Esophagus muscularis mucosa (tissue), 4 donors: ENCODE data around the gene ARPC1A. TPM values are rescaled to one million over a fixed set of nuclear protein-coding genes. Genes with fewer than 3 reads are reported as not detected.
A peak's percentile ranks its signal among the peaks of the same experiment; 100 is the strongest.

Experiments used
- DNase-seq: peaks from one replicate; pipeline ENCODE4 v3.0.0-alpha.2; 2017; ENCODE audit errors: extremely low spot score
- H3K27ac ChIP-seq, 4 donors: fragments of 200-600 bp; sonication (generic); replicated peaks in 1 of 4; 1 replicate in 3 of 4; 2 replicates in 1 of 4; pipeline ENCODE4 v1.5.1; 2016 to 2019; ENCODE audit warnings: mild to moderate bottlenecking in 1 of 4
- H3K27me3 ChIP-seq, 4 donors: fragments of 200-600 bp; sonication (generic); one replicate each; pipeline versions ENCODE4 v1.5.1 to v1.6.0; 2016 to 2019
- H3K36me3 ChIP-seq, 4 donors: fragments of 200-600 bp; sonication (generic); one replicate each; pipeline ENCODE4 v1.5.1; 2016 to 2019
- H3K4me1 ChIP-seq, 4 donors: fragments of 200-600 bp; sonication (generic); one replicate each; pipeline ENCODE4 v1.5.1; 2016 to 2019
- H3K4me3 ChIP-seq, 4 donors: fragments of 200-600 bp; sonication (generic); 1 replicate in 2 of 4; 2 replicates in 2 of 4; pipeline ENCODE4 v1.5.1; 2016 to 2019; ENCODE audit warnings: mild to moderate bottlenecking in 4 of 4, moderate library complexity in 1 of 4
- H3K9me3 ChIP-seq, 4 donors: fragments of 200-600 bp; sonication (generic); 1 replicate in 3 of 4; 2 replicates in 1 of 4; pipeline ENCODE4 v1.5.1; 2016 to 2019
- CTCF ChIP-seq, 3 experiments: fragments of 200-600 bp in 2 of 3; fragments of 450-650 bp in 1 of 3; sonication (generic) in 2 of 3; IDR thresholded peaks; one replicate each; pipeline ENCODE4 v1.5.1; 2017 to 2019; ENCODE audit warnings: antibody characterized with exemption in 3 of 3, mild to moderate bottlenecking in 2 of 3, moderate library complexity in 1 of 3
- EP300 ChIP-seq: sonication (generic); formaldehyde crosslinking; IDR thresholded peaks from one replicate; pipeline ENCODE4 v1.6.1; 2017; ENCODE audit warnings: antibody characterized with exemption
- POLR2A ChIP-seq: fragments of 450-650 bp; IDR thresholded peaks from one replicate; pipeline ENCODE4 v1.6.1; 2017; ENCODE audit warnings: antibody characterized with exemption, moderate library complexity, mild to moderate bottlenecking, low read depth
- POLR2AphosphoS5 ChIP-seq, 2 donors: sonication (generic); formaldehyde crosslinking; IDR thresholded peaks; one replicate each; pipeline ENCODE4 v1.6.1; 2017; ENCODE audit warnings: antibody characterized with exemption in 2 of 2
- WGBS: methylation state at CpG from one replicate; pipeline ENCODE4 v1.1.5; 2018; 5-methylcytosine and 5-hydroxymethylcytosine counted together
- intact Hi-C: fragments of 100-400 bp; cut with DNase I; formaldehyde crosslinking; loops from one replicate; pipeline ENCODE4 v1.15.1; 2023
- total RNA-seq, 4 donors: library from RNA; depleted of rRNA; stranded (reverse); fragments of >200 nt; gene quantifications; one replicate each; pipeline versions ENCODE4 v1.1.0 to v1.2.1, GENCODE V29; 2016

The ARPC1A gene
- total RNA-seq, 4 donors from 2014 or later, result 83.1 to 105 (median 99.8) TPM

- Histone ChIP-seq H3K27me3 (no peaks in the 10 kb centered on the region), H3K4me1 (peaks cover 10 to 19% (median 11%) of the 10 kb centered on the region in 4 donors), H3K4me3 (no peak overlapping the region), H3K36me3 (peaks cover 23 to 71% (median 70%) of the 10 kb centered on the region in 4 donors), H3K27ac (no peak overlapping the region), H3K9me3 (no peaks in the 10 kb centered on the region)
- intact Hi-C loops, result no loop called here
- TF ChIP-seq POLR2AphosphoS5 (IDR thresholded peaks at IDR 0.05), result no peak
- no peak for TF ChIP-seq CTCF (IDR thresholded peaks at IDR 0.05)
- no peak for TF ChIP-seq POLR2A
- no peak for TF ChIP-seq EP300
- 100% methylated on average over 1 of the region's 20 CpGs for WGBS
- no peak for DNase-seq
These were observed 62.2 kb downstream of the ARPC1A start for GRCh38 chr7:99387912-99388311.

GRCh38 chr7:99389772-99390171, 64.1 kb downstream of the ARPC1A start:
- H3K4me3 ChIP-seq, result no peak overlapping the region
- intact Hi-C loops, result no loop called here
- H3K4me1 ChIP-seq, result peaks cover 20 to 30% (median 24%) of the 10 kb centered on the region in 4 donors
- 99% methylated on average over 10 of the region's 13 CpGs for WGBS
- H3K27me3 ChIP-seq, result no peaks in the 10 kb centered on the region
- H3K27ac ChIP-seq, result no peak overlapping the region
- no peak for DNase-seq
- TF ChIP-seq CTCF (IDR thresholded peaks at IDR 0.05) (no peak), POLR2A (no peak), EP300 (no peak), POLR2AphosphoS5 (IDR thresholded peaks at IDR 0.05) (no peak)
- H3K36me3 ChIP-seq, result peaks cover 23 to 82% (median 77%) of the 10 kb centered on the region in 4 donors
- H3K9me3 ChIP-seq, result no peaks in the 10 kb centered on the region

- peaks cover 21 to 27% (median 24%) of the 10 kb centered on the region in 4 donors for H3K4me1 ChIP-seq
- intact Hi-C loops, result no loop called here
- WGBS, result 93% methylated on average over 19 of the region's 23 CpGs
- no peaks in the 10 kb centered on the region for H3K27me3 ChIP-seq
- no peak overlapping the region for H3K4me3 ChIP-seq
- peaks cover 23 to 87% (median 80%) of the 10 kb centered on the region in 4 donors for H3K36me3 ChIP-seq
- TF ChIP-seq EP300 (no peak), POLR2A (no peak), POLR2AphosphoS5 (IDR thresholded peaks at IDR 0.05) (no peak), CTCF (IDR thresholded peaks at IDR 0.05) (no peak)
- H3K27ac ChIP-seq, result no peak overlapping the region
- DNase-seq, result no peak
- H3K9me3 ChIP-seq, result no peaks in the 10 kb centered on the region
These were observed 65.4 kb downstream of the ARPC1A start for GRCh38 chr7:99390941-99391602.

- intact Hi-C loops, result no loop called here
- H3K36me3 ChIP-seq, result peaks cover 22 to 87% (median 80%) of the 10 kb centered on the region in 4 donors
- H3K4me3 ChIP-seq, result peak overlapping the region; percentile 53 to 77 (median 58)
- TF ChIP-seq POLR2AphosphoS5 (IDR thresholded peaks at IDR 0.05), result no peak
- TF ChIP-seq EP300, result no peak
- TF ChIP-seq CTCF (IDR thresholded peaks at IDR 0.05), result no peak
- no peak for TF ChIP-seq POLR2A
- H3K27me3 ChIP-seq, result no peaks in the 10 kb centered on the region
- H3K4me1 ChIP-seq, result peaks cover 21 to 27% (median 24%) of the 10 kb centered on the region in 4 donors
- 87% methylated on average over 8 of the region's 8 CpGs for WGBS
- H3K9me3 ChIP-seq, result no peaks in the 10 kb centered on the region
- peak overlapping the region; percentile 62 to 85 (median 72) for H3K27ac ChIP-seq
- DNase-seq, result no peak
These were observed 66.3 kb downstream of the ARPC1A start for GRCh38 chr7:99392046-99392445.
